ENCODE measurements around the gene PANX1.

Gene PANX1

GRCh38 chr11:94171693-94172440 is 43.2 kb downstream of the PANX1 start:
- H3K27me3 ChIP-seq (replicated peaks in 2 of 5; ENCODE audit: control insufficient read depth in 4 of 5, insufficient read depth in 5 of 5, low read length in 4 of 5), result no peaks in the 10 kb centered on the region
- H3K9me3 ChIP-seq (ENCODE audit: control extremely low read depth in 1 of 5, control insufficient read depth in 4 of 5, insufficient read depth in 2 of 5, low read depth in 1 of 5, low read length in 4 of 5), result peaks cover 0 to 3% (median 0%) of the 10 kb centered on the region in 5 experiments
- no peaks in the 10 kb centered on the region for H3K4me1 ChIP-seq (ENCODE audit: control extremely low read depth in 1 of 4, control insufficient read depth in 4 of 4, insufficient read depth in 4 of 4, low read length in 3 of 4)
- 67% methylated on average over 2 of the region's 8 CpGs for WGBS (ENCODE audit: insufficient coverage)
- ChIA-PET POLR2A (no interaction called here), CTCF (interaction anchor here (0.7 to 5.8 kb wide), 7 partner anchors 9 to 333 kb away, joined by 3 to 43 read pairs (median 4); no protein-coding TSS in a partner anchor)
- peaks cover 0 to 3% (median 0%) of the 10 kb centered on the region in 4 experiments for H3K36me3 ChIP-seq (ENCODE audit: control insufficient read depth in 4 of 4, insufficient read depth in 4 of 4, low read length in 3 of 4)
- H3K27ac ChIP-seq (ENCODE audit: insufficient read depth in 1 of 2, low read depth in 1 of 2, low read length in 2 of 2, poor library complexity in 1 of 2, severe bottlenecking in 2 of 2), result no peak overlapping the region
- DNase-seq, result peak; percentile 40 to 56 (median 55)
- H3K4me3 ChIP-seq (ENCODE audit: control insufficient read depth in 1 of 7, extremely low read depth in 1 of 7, insufficient read depth in 4 of 7, low read depth in 2 of 7, low read length in 6 of 7), result no peak overlapping the region

- ChIA-PET CTCF (interaction anchor here (1.1 to 5.8 kb wide), 3 partner anchors 9 to 31 kb away, joined by 3 to 43 read pairs (median 3); no protein-coding TSS in a partner anchor), POLR2A (no interaction called here)
- H3K36me3 ChIP-seq (ENCODE audit: control insufficient read depth in 4 of 4, insufficient read depth in 4 of 4, low read length in 3 of 4), result peaks cover 3 to 20% (median 12%) of the 10 kb centered on the region in 4 experiments
- no peaks in the 10 kb centered on the region for H3K9me3 ChIP-seq (ENCODE audit: control extremely low read depth in 1 of 5, control insufficient read depth in 4 of 5, insufficient read depth in 2 of 5, low read depth in 1 of 5, low read length in 4 of 5)
- H3K27ac ChIP-seq (ENCODE audit: insufficient read depth in 1 of 2, low read depth in 1 of 2, low read length in 2 of 2, poor library complexity in 1 of 2, severe bottlenecking in 2 of 2), result no peak overlapping the region
- DNase-seq, result no peak
- no peaks in the 10 kb centered on the region for H3K27me3 ChIP-seq (replicated peaks in 2 of 5; ENCODE audit: control insufficient read depth in 4 of 5, insufficient read depth in 5 of 5, low read length in 4 of 5)
- WGBS (ENCODE audit: insufficient coverage), result 100% methylated on average over 2 of the region's 2 CpGs
- H3K4me3 ChIP-seq (ENCODE audit: control insufficient read depth in 1 of 7, extremely low read depth in 1 of 7, insufficient read depth in 4 of 7, low read depth in 2 of 7, low read length in 6 of 7), result no peak overlapping the region
- H3K4me1 ChIP-seq (ENCODE audit: control extremely low read depth in 1 of 4, control insufficient read depth in 4 of 4, insufficient read depth in 4 of 4, low read length in 3 of 4), result no peaks in the 10 kb centered on the region
Observed at GRCh38 chr11:94175535-94175934, 46.9 kb downstream of the PANX1 start.

- no peaks in the 10 kb centered on the region for H3K9me3 ChIP-seq (ENCODE audit: control extremely low read depth in 1 of 5, control insufficient read depth in 4 of 5, insufficient read depth in 2 of 5, low read depth in 1 of 5, low read length in 4 of 5)
- H3K4me1 ChIP-seq (ENCODE audit: control extremely low read depth in 1 of 4, control insufficient read depth in 4 of 4, insufficient read depth in 4 of 4, low read length in 3 of 4), result no peaks in the 10 kb centered on the region
- no peaks in the 10 kb centered on the region for H3K27me3 ChIP-seq (replicated peaks in 2 of 5; ENCODE audit: control insufficient read depth in 4 of 5, insufficient read depth in 5 of 5, low read length in 4 of 5)
- over 99% methylated on average over 11 of the region's 11 CpGs for WGBS (ENCODE audit: insufficient coverage)
- POLR2A ChIA-PET, result no interaction called here
- DNase-seq, result no peak
- CTCF ChIA-PET, result no interaction called here
- no peak overlapping the region for H3K27ac ChIP-seq (ENCODE audit: insufficient read depth in 1 of 2, low read depth in 1 of 2, low read length in 2 of 2, poor library complexity in 1 of 2, severe bottlenecking in 2 of 2)
- H3K4me3 ChIP-seq (ENCODE audit: control insufficient read depth in 1 of 7, extremely low read depth in 1 of 7, insufficient read depth in 4 of 7, low read depth in 2 of 7, low read length in 6 of 7), result no peak overlapping the region
- peaks cover 2 to 25% (median 18%) of the 10 kb centered on the region in 4 experiments for H3K36me3 ChIP-seq (ENCODE audit: control insufficient read depth in 4 of 4, insufficient read depth in 4 of 4, low read length in 3 of 4)
Observed at GRCh38 chr11:94178331-94178730, 49.7 kb downstream of the PANX1 start.

GRCh38 chr11:94179696-94180095 is 51.1 kb downstream of the PANX1 start:
- POLR2A ChIA-PET, result no interaction called here
- CTCF ChIA-PET, result no interaction called here
- 98% methylated on average over 10 of the region's 12 CpGs for WGBS (ENCODE audit: insufficient coverage)
- Histone ChIP-seq H3K9me3 (ENCODE audit: control extremely low read depth in 1 of 5, control insufficient read depth in 4 of 5, insufficient read depth in 2 of 5, low read depth in 1 of 5, low read length in 4 of 5) (no peaks in the 10 kb centered on the region), H3K4me3 (ENCODE audit: control insufficient read depth in 1 of 7, extremely low read depth in 1 of 7, insufficient read depth in 4 of 7, low read depth in 2 of 7, low read length in 6 of 7) (no peak overlapping the region), H3K36me3 (ENCODE audit: control insufficient read depth in 4 of 4, insufficient read depth in 4 of 4, low read length in 3 of 4) (peaks cover 2 to 25% (median 18%) of the 10 kb centered on the region in 4 experiments), H3K27ac (ENCODE audit: insufficient read depth in 1 of 2, low read depth in 1 of 2, low read length in 2 of 2, poor library complexity in 1 of 2, severe bottlenecking in 2 of 2) (no peak overlapping the region), H3K27me3 (replicated peaks in 2 of 5; ENCODE audit: control insufficient read depth in 4 of 5, insufficient read depth in 5 of 5, low read length in 4 of 5) (no peaks in the 10 kb centered on the region), H3K4me1 (ENCODE audit: control extremely low read depth in 1 of 4, control insufficient read depth in 4 of 4, insufficient read depth in 4 of 4, low read length in 3 of 4) (peaks cover 0 to 9% (median 0%) of the 10 kb centered on the region in 4 experiments)
- no peak for DNase-seq

GRCh38 chr11:94181526-94181925 is 52.9 kb downstream of the PANX1 start:
- Histone ChIP-seq H3K27me3 (replicated peaks in 2 of 5; ENCODE audit: control insufficient read depth in 4 of 5, insufficient read depth in 5 of 5, low read length in 4 of 5) (no peaks in the 10 kb centered on the region), H3K36me3 (ENCODE audit: control insufficient read depth in 4 of 4, insufficient read depth in 4 of 4, low read length in 3 of 4) (peaks cover 2 to 25% (median 18%) of the 10 kb centered on the region in 4 experiments), H3K4me3 (ENCODE audit: control insufficient read depth in 1 of 7, extremely low read depth in 1 of 7, insufficient read depth in 4 of 7, low read depth in 2 of 7, low read length in 6 of 7) (no peak overlapping the region), H3K9me3 (ENCODE audit: control extremely low read depth in 1 of 5, control insufficient read depth in 4 of 5, insufficient read depth in 2 of 5, low read depth in 1 of 5, low read length in 4 of 5) (no peaks in the 10 kb centered on the region), H3K27ac (ENCODE audit: insufficient read depth in 1 of 2, low read depth in 1 of 2, low read length in 2 of 2, poor library complexity in 1 of 2, severe bottlenecking in 2 of 2) (no peak overlapping the region), H3K4me1 (ENCODE audit: control extremely low read depth in 1 of 4, control insufficient read depth in 4 of 4, insufficient read depth in 4 of 4, low read length in 3 of 4) (peaks cover 0 to 11% (median 0%) of the 10 kb centered on the region in 4 experiments)
- 95% methylated on average over 2 of the region's 5 CpGs for WGBS (ENCODE audit: insufficient coverage)
- POLR2A ChIA-PET, result no interaction called here
- no peak for DNase-seq
- CTCF ChIA-PET, result interaction anchor here (1.1 to 1.4 kb wide), 2 partner anchors 34 to 62 kb away, joined by 3 read pairs; no protein-coding TSS in a partner anchor

GRCh38 chr11:94181943-94182342 is 53.3 kb downstream of the PANX1 start:
- ChIA-PET POLR2A (no interaction called here), CTCF (interaction anchor here (1.4 to 5.1 kb wide), 2 partner anchors 9 to 63 kb away, joined by 3 to 43 read pairs; no protein-coding TSS in a partner anchor)
- WGBS (ENCODE audit: insufficient coverage), result 100% methylated on average over 2 of the region's 2 CpGs
- no peak overlapping the region for H3K4me3 ChIP-seq (ENCODE audit: control insufficient read depth in 1 of 7, extremely low read depth in 1 of 7, insufficient read depth in 4 of 7, low read depth in 2 of 7, low read length in 6 of 7)
- peaks cover 0 to 11% (median 0%) of the 10 kb centered on the region in 4 experiments for H3K4me1 ChIP-seq (ENCODE audit: control extremely low read depth in 1 of 4, control insufficient read depth in 4 of 4, insufficient read depth in 4 of 4, low read length in 3 of 4)
- peaks cover 2 to 25% (median 18%) of the 10 kb centered on the region in 4 experiments for H3K36me3 ChIP-seq (ENCODE audit: control insufficient read depth in 4 of 4, insufficient read depth in 4 of 4, low read length in 3 of 4)
- no peaks in the 10 kb centered on the region for H3K9me3 ChIP-seq (ENCODE audit: control extremely low read depth in 1 of 5, control insufficient read depth in 4 of 5, insufficient read depth in 2 of 5, low read depth in 1 of 5, low read length in 4 of 5)
- H3K27me3 ChIP-seq (replicated peaks in 2 of 5; ENCODE audit: control insufficient read depth in 4 of 5, insufficient read depth in 5 of 5, low read length in 4 of 5), result no peaks in the 10 kb centered on the region
- no peak for DNase-seq
- no peak overlapping the region for H3K27ac ChIP-seq (ENCODE audit: insufficient read depth in 1 of 2, low read depth in 1 of 2, low read length in 2 of 2, poor library complexity in 1 of 2, severe bottlenecking in 2 of 2)

GRCh38 chr11:94183251-94183885 is 54.7 kb downstream of the PANX1 start:
- Histone ChIP-seq H3K27ac (ENCODE audit: insufficient read depth in 1 of 2, low read depth in 1 of 2, low read length in 2 of 2, poor library complexity in 1 of 2, severe bottlenecking in 2 of 2) (no peak overlapping the region), H3K27me3 (replicated peaks in 2 of 5; ENCODE audit: control insufficient read depth in 4 of 5, insufficient read depth in 5 of 5, low read length in 4 of 5) (no peaks in the 10 kb centered on the region), H3K4me1 (ENCODE audit: control extremely low read depth in 1 of 4, control insufficient read depth in 4 of 4, insufficient read depth in 4 of 4, low read length in 3 of 4) (peaks cover 0 to 11% (median 0%) of the 10 kb centered on the region in 4 experiments), H3K36me3 (ENCODE audit: control insufficient read depth in 4 of 4, insufficient read depth in 4 of 4, low read length in 3 of 4) (peaks cover 2 to 23% (median 13%) of the 10 kb centered on the region in 4 experiments), H3K9me3 (ENCODE audit: control extremely low read depth in 1 of 5, control insufficient read depth in 4 of 5, insufficient read depth in 2 of 5, low read depth in 1 of 5, low read length in 4 of 5) (no peaks in the 10 kb centered on the region), H3K4me3 (ENCODE audit: control insufficient read depth in 1 of 7, extremely low read depth in 1 of 7, insufficient read depth in 4 of 7, low read depth in 2 of 7, low read length in 6 of 7) (no peak overlapping the region)
- 93% methylated on average over 8 of the region's 8 CpGs for WGBS (ENCODE audit: insufficient coverage)
- DNase-seq, result no peak
- CTCF ChIA-PET, result interaction anchor here (0.7 to 5.1 kb wide), 14 partner anchors 10 to 329 kb away, joined by 3 to 43 read pairs (median 3); partner anchors contain the start of gene C11orf97
- POLR2A ChIA-PET, result no interaction called here

All from common myeloid progenitor, CD34-positive (primary cell).